NCI-H69 (cell line): ENCODE data around the gene ZFAND5.

Source experiments
- DNase-seq: peaks from one replicate; lab custom pipeline; 2025; lab: John Stamatoyannopoulos, UW

Gene ZFAND5

GRCh38 chr9:72364679-72365524 is at the start of gene ZFAND5:
Gene ZFAND5, minus strand, starts transcription at chr9:72365208. Its CDS starts 4,430 bp downstream, at chr9:72360778.
- DNase-seq = peak; percentile 99

- DNase-seq = no peak
These were observed 47.6 kb upstream of the ZFAND5 start for GRCh38 chr9:72412483-72413040.

GRCh38 chr9:72410214-72410613 is 45.2 kb upstream of the ZFAND5 start:
- no peak for DNase-seq

GRCh38 chr9:72407114-72407513 is 42.1 kb upstream of the ZFAND5 start:
- DNase-seq = no peak

GRCh38 chr9:72402744-72403143 is 37.7 kb upstream of the ZFAND5 start:
- no peak for DNase-seq

GRCh38 chr9:72401396-72401795 is 36.4 kb upstream of the ZFAND5 start:
- DNase-seq = peak; percentile 54

- peak; percentile 65 for DNase-seq
These were observed 35.9 kb upstream of the ZFAND5 start for GRCh38 chr9:72400866-72401265.

- no peak for DNase-seq
These were observed 34.4 kb upstream of the ZFAND5 start for GRCh38 chr9:72399391-72399790.

GRCh38 chr9:72396247-72397091 is 31.5 kb upstream of the ZFAND5 start:
- peak; percentile 85 for DNase-seq

GRCh38 chr9:72394066-72394465 is 29.1 kb upstream of the ZFAND5 start:
- no peak for DNase-seq

GRCh38 chr9:72390907-72391306 is 25.9 kb upstream of the ZFAND5 start:
- DNase-seq = peak; percentile 78

GRCh38 chr9:72386186-72386585 is 21.2 kb upstream of the ZFAND5 start:
- no peak for DNase-seq

GRCh38 chr9:72384710-72385485 is 19.9 kb upstream of the ZFAND5 start:
- DNase-seq = peak; percentile 66

GRCh38 chr9:72383978-72384709 is 19.1 kb upstream of the ZFAND5 start:
- no peak for DNase-seq

GRCh38 chr9:72382405-72382804 is 17.4 kb upstream of the ZFAND5 start:
- no peak for DNase-seq

- DNase-seq = no peak
These were observed 12.0 kb upstream of the ZFAND5 start for GRCh38 chr9:72377041-72377440.

- DNase-seq = peak; percentile 41
These were observed 6.1 kb upstream of the ZFAND5 start for GRCh38 chr9:72371151-72371550.

- peak; percentile 94 for DNase-seq
These were observed 683 bp upstream of the ZFAND5 start for GRCh38 chr9:72365525-72366256.

GRCh38 chr9:72363908-72364678 is 915 bp downstream of the ZFAND5 start:
- peak; percentile 83 for DNase-seq

GRCh38 chr9:72363236-72363635 is 1.8 kb downstream of the ZFAND5 start:
- DNase-seq = peak; percentile 58
